ENCODE measurements around the gene CCDC88C.

CCDC88C gene, protein sequence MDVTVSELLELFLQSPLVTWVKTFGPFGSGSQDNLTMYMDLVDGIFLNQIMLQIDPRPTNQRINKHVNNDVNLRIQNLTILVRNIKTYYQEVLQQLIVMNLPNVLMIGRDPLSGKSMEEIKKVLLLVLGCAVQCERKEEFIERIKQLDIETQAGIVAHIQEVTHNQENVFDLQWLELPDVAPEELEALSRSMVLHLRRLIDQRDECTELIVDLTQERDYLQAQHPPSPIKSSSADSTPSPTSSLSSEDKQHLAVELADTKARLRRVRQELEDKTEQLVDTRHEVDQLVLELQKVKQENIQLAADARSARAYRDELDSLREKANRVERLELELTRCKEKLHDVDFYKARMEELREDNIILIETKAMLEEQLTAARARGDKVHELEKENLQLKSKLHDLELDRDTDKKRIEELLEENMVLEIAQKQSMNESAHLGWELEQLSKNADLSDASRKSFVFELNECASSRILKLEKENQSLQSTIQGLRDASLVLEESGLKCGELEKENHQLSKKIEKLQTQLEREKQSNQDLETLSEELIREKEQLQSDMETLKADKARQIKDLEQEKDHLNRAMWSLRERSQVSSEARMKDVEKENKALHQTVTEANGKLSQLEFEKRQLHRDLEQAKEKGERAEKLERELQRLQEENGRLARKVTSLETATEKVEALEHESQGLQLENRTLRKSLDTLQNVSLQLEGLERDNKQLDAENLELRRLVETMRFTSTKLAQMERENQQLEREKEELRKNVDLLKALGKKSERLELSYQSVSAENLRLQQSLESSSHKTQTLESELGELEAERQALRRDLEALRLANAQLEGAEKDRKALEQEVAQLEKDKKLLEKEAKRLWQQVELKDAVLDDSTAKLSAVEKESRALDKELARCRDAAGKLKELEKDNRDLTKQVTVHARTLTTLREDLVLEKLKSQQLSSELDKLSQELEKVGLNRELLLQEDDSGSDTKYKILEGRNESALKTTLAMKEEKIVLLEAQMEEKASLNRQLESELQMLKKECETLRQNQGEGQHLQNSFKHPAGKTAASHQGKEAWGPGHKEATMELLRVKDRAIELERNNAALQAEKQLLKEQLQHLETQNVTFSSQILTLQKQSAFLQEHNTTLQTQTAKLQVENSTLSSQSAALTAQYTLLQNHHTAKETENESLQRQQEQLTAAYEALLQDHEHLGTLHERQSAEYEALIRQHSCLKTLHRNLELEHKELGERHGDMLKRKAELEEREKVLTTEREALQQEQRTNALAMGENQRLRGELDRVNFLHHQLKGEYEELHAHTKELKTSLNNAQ (N-terminal part only)

DNA sequence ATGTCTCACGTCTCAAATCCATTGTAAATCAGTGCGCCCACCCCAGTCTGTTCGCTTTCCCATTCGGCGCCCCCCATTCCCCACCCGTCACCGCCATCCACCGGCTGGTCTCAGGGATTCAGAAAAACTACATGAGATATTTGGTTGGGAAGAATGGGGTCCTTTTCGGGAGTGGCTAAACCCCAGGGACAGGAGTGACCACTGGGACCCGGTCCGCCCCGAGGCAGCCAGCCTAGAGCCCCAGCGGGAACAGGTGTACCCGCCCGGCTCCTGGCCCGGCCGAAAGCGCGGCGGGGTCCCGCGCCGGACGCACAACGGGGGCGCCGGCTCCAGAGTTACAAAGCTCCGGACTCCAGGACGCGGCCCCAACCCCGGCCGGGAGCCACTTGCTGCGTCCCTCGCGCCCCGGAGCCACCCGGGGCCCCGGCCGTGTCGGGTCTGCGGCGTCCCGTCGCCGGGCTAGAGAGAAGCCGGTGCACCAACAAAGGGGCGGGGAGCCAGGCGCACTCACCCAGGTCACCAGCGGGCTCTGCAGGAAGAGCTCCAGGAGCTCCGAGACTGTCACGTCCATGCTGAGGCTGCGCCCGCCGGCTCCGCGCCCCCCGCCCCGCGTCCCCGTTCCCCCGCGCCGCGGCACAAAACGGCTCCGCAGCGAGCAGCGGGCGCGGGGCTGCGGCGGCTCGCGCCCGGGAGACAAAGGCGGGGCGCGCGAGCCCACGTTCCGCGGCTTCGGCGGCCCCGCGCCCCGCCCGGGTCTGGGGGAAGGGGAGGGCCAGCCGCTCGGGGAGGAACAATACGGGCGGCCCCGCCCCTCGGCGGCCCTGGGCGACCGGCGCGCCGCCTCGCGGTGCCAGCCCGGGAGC is at the start of gene CCDC88C:
Gene CCDC88C, minus strand, starts transcription at position 701 of the 863 bp plus-strand sequence. Its CDS starts 130 bp downstream, at position 571.
- no peaks in the 10 kb centered on the region for H3K36me3 ChIP-seq (ENCODE audit: control insufficient read depth, insufficient read depth, low read length)
- peaks cover 5% of the 10 kb centered on the region for H3K4me1 ChIP-seq (ENCODE audit: control insufficient read depth, insufficient read depth, low read length)
- H3K4me3 ChIP-seq (ENCODE audit: low read length), result peak within 1 kb of the TSS; percentile 69
- H3K9ac ChIP-seq (ENCODE audit: low read length), result no peak within 1 kb of the TSS
- H3K27me3 ChIP-seq (ENCODE audit: control insufficient read depth, insufficient read depth, low read length), result no peaks in the 10 kb centered on the region
- H3K27ac ChIP-seq (ENCODE audit: low read depth, low read length), result no peak within 1 kb of the TSS

DNA sequence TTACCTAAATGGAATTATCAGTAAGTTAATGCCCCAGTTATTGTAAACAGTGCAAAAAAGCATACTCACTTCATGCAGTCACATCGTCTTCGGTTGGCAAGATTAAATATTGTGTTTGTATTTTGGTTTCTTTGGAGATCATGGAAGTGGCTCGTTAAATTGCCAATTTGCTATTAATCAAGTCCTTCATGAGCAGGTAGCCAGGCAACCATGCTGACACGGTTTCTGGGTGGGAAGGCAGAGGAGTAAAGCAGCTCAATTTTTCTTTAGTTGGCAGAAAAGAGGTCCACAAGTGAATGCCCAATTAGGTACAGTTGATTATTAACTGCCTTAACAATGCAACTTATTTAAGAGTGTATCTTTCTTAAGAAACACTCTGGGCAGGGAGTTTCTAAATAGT is 48.6 kb upstream of the CCDC88C start:
- Histone ChIP-seq H3K9ac (ENCODE audit: low read length) (no peak overlapping the region), H3K36me3 (ENCODE audit: control insufficient read depth, insufficient read depth, low read length) (peaks cover 33% of the 10 kb centered on the region), H3K27ac (ENCODE audit: low read depth, low read length) (no peak overlapping the region), H3K4me1 (ENCODE audit: control insufficient read depth, insufficient read depth, low read length) (peaks cover 3% of the 10 kb centered on the region), H3K27me3 (ENCODE audit: control insufficient read depth, insufficient read depth, low read length) (no peaks in the 10 kb centered on the region), H3K4me3 (ENCODE audit: low read length) (no peak overlapping the region)

DNA sequence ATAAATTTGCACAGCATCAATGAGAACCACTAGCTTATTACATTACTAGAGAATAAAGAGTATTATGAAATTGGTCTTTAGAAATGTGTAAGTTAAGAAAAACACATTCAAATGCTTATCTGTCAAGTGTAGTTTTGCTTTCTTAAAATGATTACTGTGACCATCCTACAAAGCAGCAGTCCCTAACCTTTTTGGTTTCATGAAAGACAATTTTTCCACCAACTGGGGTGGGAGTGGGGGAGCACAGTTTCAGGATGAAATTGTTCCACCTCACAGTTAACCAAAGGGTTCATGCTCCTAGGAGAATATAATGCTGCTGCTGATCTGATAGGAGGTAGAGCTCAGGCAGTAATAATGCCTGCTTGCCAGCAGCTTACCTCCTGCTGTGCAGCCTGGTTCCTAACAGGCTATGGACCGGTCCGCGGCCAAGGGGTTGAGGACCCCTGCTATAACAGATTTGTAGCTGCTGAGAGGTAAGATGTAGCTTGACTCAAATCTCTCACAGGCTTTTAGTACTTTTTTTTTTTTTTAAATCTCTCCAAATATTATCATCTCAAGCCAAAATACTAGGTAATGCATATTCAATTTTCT is 47.1 kb upstream of the CCDC88C start:
- Histone ChIP-seq H3K4me3 (ENCODE audit: low read length) (no peak overlapping the region), H3K27me3 (ENCODE audit: control insufficient read depth, insufficient read depth, low read length) (no peaks in the 10 kb centered on the region), H3K9ac (ENCODE audit: low read length) (no peak overlapping the region), H3K36me3 (ENCODE audit: control insufficient read depth, insufficient read depth, low read length) (peaks cover 29% of the 10 kb centered on the region), H3K27ac (ENCODE audit: low read depth, low read length) (no peak overlapping the region), H3K4me1 (ENCODE audit: control insufficient read depth, insufficient read depth, low read length) (peaks cover 3% of the 10 kb centered on the region)

DNA sequence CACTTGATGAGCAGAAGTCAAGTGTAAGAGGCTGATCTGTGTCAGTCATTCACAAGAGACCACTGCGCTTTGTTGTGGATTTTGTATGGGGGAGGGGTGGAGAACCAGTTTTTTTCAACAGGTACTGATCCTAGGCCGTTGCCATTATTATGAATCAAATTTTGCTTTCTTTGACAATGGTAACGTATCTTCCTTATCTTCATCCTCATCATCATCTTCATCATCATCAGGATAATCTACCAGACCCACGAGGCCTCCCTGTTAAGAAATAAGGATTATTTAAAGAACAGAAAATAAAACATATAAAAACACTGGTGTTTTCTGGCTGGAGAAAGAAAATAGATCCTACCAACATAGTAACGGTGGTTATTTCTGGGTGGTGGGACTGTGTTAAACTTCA is 41.0 kb upstream of the CCDC88C start:
- H3K9ac ChIP-seq (ENCODE audit: low read length), result no peak overlapping the region
- H3K36me3 ChIP-seq (ENCODE audit: control insufficient read depth, insufficient read depth, low read length), result peaks cover 28% of the 10 kb centered on the region
- no peaks in the 10 kb centered on the region for H3K4me1 ChIP-seq (ENCODE audit: control insufficient read depth, insufficient read depth, low read length)
- H3K27me3 ChIP-seq (ENCODE audit: control insufficient read depth, insufficient read depth, low read length), result no peaks in the 10 kb centered on the region
- H3K27ac ChIP-seq (ENCODE audit: low read depth, low read length), result no peak overlapping the region
- no peak overlapping the region for H3K4me3 ChIP-seq (ENCODE audit: low read length)

DNA sequence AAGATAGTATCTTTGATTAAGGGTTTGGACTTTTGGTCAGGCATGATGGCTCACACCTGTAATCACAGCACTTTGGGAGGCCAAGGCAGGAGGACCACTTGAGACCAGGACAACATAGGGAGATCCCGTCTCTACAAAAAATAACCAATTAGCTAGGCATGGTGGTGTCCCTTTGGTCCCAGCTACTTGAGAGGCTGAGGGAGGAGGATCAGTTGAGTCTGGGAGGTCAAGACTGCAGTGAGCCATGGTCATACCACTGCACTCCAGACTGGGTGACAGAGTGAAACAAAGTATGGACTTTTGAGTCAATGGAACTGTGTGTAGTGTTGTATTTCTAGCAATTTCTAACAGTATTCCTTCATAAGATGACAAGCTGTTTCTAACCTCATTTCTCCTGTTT is 38.7 kb upstream of the CCDC88C start:
- H3K36me3 ChIP-seq (ENCODE audit: control insufficient read depth, insufficient read depth, low read length), result peaks cover 17% of the 10 kb centered on the region
- no peaks in the 10 kb centered on the region for H3K27me3 ChIP-seq (ENCODE audit: control insufficient read depth, insufficient read depth, low read length)
- no peaks in the 10 kb centered on the region for H3K4me1 ChIP-seq (ENCODE audit: control insufficient read depth, insufficient read depth, low read length)
- H3K27ac ChIP-seq (ENCODE audit: low read depth, low read length), result no peak overlapping the region
- no peak overlapping the region for H3K4me3 ChIP-seq (ENCODE audit: low read length)
- no peak overlapping the region for H3K9ac ChIP-seq (ENCODE audit: low read length)

DNA sequence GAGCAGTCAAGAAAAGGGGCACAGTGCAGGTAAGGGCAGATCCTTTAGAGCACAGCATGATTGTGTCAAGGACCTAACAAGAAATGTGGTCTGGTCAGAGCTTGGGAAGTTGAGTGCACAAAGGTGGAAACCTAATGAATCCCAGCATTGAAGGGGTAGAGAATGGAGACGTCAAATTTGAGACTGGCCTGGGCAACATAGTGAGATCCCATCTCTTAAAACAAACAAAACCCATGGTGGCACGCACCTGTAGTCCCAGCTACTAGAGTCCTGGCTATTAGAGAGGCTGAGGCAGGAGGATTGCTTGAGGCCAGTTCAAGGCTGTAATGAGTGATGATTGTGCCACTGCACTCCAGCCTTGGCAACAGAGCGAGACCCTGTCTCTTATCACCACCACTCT is 37.0 kb upstream of the CCDC88C start:
- Histone ChIP-seq H3K4me3 (ENCODE audit: low read length) (no peak overlapping the region), H3K27ac (ENCODE audit: low read depth, low read length) (no peak overlapping the region), H3K36me3 (ENCODE audit: control insufficient read depth, insufficient read depth, low read length) (peaks cover 13% of the 10 kb centered on the region), H3K4me1 (ENCODE audit: control insufficient read depth, insufficient read depth, low read length) (no peaks in the 10 kb centered on the region), H3K27me3 (ENCODE audit: control insufficient read depth, insufficient read depth, low read length) (no peaks in the 10 kb centered on the region), H3K9ac (ENCODE audit: low read length) (no peak overlapping the region)

DNA sequence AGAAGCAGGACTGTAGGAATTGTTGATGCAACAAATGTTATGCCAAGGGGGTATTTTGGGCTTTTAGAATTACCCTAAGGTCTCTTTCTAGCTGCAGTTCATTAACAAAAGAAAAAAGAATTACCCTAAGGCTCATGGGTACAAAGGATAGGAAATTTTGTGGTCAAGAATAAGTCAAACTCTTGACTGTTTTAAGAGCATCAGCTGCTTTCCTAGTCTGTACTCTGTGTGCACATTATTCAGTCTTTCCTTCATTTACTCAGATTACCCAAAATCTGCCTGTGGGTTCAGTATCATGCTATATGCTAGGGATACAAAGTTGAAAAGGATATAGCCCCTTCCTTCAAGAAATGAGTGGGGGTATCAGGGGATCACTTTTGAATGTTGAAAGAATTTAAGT is 36.5 kb upstream of the CCDC88C start:
- Histone ChIP-seq H3K9ac (ENCODE audit: low read length) (no peak overlapping the region), H3K4me1 (ENCODE audit: control insufficient read depth, insufficient read depth, low read length) (no peaks in the 10 kb centered on the region), H3K27ac (ENCODE audit: low read depth, low read length) (no peak overlapping the region), H3K36me3 (ENCODE audit: control insufficient read depth, insufficient read depth, low read length) (peaks cover 13% of the 10 kb centered on the region), H3K27me3 (ENCODE audit: control insufficient read depth, insufficient read depth, low read length) (no peaks in the 10 kb centered on the region), H3K4me3 (ENCODE audit: low read length) (no peak overlapping the region)

DNA sequence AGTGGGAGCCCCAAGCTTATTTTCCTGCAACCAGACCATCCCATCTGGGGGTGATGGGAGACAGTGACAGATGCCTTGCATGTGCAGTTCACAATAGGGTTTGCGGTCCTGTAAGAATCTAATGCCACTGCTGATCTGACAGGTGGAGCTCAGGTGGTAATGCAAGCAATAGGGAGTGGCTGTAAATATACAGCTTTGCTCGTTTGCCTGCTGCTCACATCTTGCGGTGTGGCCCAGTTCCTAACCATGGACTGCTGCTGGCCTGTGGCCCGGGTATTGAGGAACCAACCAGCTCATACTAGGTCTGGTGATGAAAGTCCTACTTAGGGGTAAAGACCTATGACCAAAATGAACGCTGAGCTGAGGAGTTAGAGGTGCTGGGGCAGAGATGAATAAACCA is 36.1 kb upstream of the CCDC88C start:
- no peak overlapping the region for H3K27ac ChIP-seq (ENCODE audit: low read depth, low read length)
- H3K27me3 ChIP-seq (ENCODE audit: control insufficient read depth, insufficient read depth, low read length), result no peaks in the 10 kb centered on the region
- H3K36me3 ChIP-seq (ENCODE audit: control insufficient read depth, insufficient read depth, low read length), result peaks cover 13% of the 10 kb centered on the region
- no peak overlapping the region for H3K4me3 ChIP-seq (ENCODE audit: low read length)
- H3K9ac ChIP-seq (ENCODE audit: low read length), result no peak overlapping the region
- H3K4me1 ChIP-seq (ENCODE audit: control insufficient read depth, insufficient read depth, low read length), result no peaks in the 10 kb centered on the region

DNA sequence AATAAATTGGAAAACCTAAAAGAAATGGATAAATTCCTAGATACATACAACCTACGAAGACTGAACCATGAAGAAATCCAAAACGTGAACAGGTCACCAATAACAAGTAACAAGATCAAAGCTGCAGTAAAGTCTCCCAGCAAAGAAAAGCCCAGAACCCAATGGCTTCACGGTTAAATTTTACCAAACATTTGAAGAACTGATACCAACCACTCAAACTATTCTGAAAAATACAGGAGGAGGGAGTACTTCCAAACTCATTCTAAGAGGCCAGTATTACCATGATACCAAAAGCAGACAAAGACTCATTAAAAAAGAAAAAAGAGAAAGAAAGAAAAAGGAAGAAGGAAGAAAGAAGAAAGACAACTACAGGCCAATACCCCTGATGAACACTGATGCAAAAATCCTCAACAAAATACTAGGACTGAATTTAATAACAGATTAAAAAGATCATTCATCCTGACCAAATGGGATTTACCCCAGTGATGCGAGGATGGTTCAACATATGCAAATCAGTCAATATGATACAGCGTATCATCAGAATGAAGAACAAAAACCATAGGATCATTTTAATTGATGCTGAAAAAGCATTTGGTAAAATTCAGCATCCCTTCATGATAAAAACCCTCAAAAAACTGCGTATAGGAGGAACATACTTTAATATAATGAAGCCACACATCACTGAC is 26.9 kb upstream of the CCDC88C start:
- Histone ChIP-seq H3K27me3 (ENCODE audit: control insufficient read depth, insufficient read depth, low read length) (no peaks in the 10 kb centered on the region), H3K9ac (ENCODE audit: low read length) (no peak overlapping the region), H3K27ac (ENCODE audit: low read depth, low read length) (no peak overlapping the region), H3K36me3 (ENCODE audit: control insufficient read depth, insufficient read depth, low read length) (no peaks in the 10 kb centered on the region), H3K4me3 (ENCODE audit: low read length) (no peak overlapping the region), H3K4me1 (ENCODE audit: control insufficient read depth, insufficient read depth, low read length) (no peaks in the 10 kb centered on the region)

DNA sequence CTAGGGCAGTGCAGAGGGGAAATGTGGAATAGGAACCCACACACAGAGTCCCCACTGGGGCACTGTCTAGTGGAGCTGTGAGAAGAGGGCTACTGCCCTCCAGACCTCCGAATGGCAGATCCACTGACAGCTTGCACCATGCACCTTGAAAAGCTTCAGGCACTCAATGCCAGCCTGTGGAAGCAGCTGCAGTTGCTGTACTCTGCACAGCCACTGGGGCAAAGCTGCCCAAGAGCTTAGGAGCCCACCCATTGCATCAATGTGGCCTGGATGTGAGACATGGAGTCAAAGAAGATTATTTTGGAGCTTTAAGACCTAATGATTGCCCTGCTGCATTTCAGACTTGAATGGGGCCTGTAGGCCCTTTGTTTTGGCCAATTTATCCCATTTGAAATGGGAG is 21.7 kb upstream of the CCDC88C start:
- H3K9ac ChIP-seq (ENCODE audit: low read length), result no peak overlapping the region
- no peak overlapping the region for H3K4me3 ChIP-seq (ENCODE audit: low read length)
- H3K27me3 ChIP-seq (ENCODE audit: control insufficient read depth, insufficient read depth, low read length), result no peaks in the 10 kb centered on the region
- no peak overlapping the region for H3K27ac ChIP-seq (ENCODE audit: low read depth, low read length)
- no peaks in the 10 kb centered on the region for H3K4me1 ChIP-seq (ENCODE audit: control insufficient read depth, insufficient read depth, low read length)
- H3K36me3 ChIP-seq (ENCODE audit: control insufficient read depth, insufficient read depth, low read length), result no peaks in the 10 kb centered on the region

DNA sequence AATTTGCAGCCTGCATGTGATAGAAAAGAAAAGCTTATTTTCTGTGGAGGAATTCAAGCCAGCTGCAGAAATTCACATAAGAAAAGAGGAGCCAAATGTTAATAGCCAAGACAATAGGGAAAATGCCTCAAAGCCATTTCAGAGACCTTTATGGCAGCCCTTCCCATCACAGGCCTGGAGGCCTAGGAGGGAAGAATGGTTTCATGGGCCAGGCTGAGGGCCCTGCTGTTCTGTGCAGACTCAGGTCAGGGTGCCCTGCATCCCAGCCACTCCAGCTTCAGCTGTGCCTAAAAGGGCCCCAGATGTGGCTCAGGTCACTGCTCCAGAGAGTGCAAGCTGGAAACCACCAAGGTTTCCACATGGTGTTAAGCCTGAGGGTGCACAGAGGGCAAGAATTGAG is 21.2 kb upstream of the CCDC88C start:
- Histone ChIP-seq H3K4me3 (ENCODE audit: low read length) (no peak overlapping the region), H3K36me3 (ENCODE audit: control insufficient read depth, insufficient read depth, low read length) (no peaks in the 10 kb centered on the region), H3K9ac (ENCODE audit: low read length) (no peak overlapping the region), H3K4me1 (ENCODE audit: control insufficient read depth, insufficient read depth, low read length) (no peaks in the 10 kb centered on the region), H3K27ac (ENCODE audit: low read depth, low read length) (no peak overlapping the region), H3K27me3 (ENCODE audit: control insufficient read depth, insufficient read depth, low read length) (no peaks in the 10 kb centered on the region)

Measured in rectal smooth muscle tissue (tissue), 1 donor.